Activated T-helper 2 cell treated with anti-CD3 and anti-CD28 coated beads, Interferon-gamma antibody, Interleukin-2, Interleukin-4, amounts not matched to agents 10 μg/mL and 5 μg/mL and 100 μg/mL, durations not matched to agents 14 hours and 24 hours and 36 hours (primary cell): ENCODE data around the gene GRK6. TPM values are rescaled to one million over a fixed set of nuclear protein-coding genes. Genes with fewer than 3 reads are reported as not detected.

Experiments used
- DNase-seq: peaks from one replicate; pipeline ENCODE4 v3.0.0; 2021; ENCODE audit warnings: low spot score
- H3K27ac Mint-ChIP-seq: one replicate; pipeline ENCODE4 v1.8.0; 2021; ENCODE audit warnings: mixed read lengths
- H3K27me3 Mint-ChIP-seq: one replicate; pipeline ENCODE4 v1.8.0; 2021; ENCODE audit warnings: low read depth, mixed read lengths
- H3K36me3 Mint-ChIP-seq: one replicate; pipeline ENCODE4 v1.8.0; 2021; ENCODE audit warnings: low read depth, mixed read lengths
- H3K4me1 Mint-ChIP-seq: one replicate; pipeline ENCODE4 v1.8.0; 2021; ENCODE audit warnings: low read depth, mixed read lengths
- H3K4me3 Mint-ChIP-seq: one replicate; pipeline ENCODE4 v1.8.0; 2021; ENCODE audit warnings: low read depth, mild to moderate bottlenecking, moderate library complexity, mixed read lengths
- H3K9me3 Mint-ChIP-seq: one replicate; pipeline ENCODE4 v1.8.0; 2021; ENCODE audit warnings: mixed read lengths
- intact Hi-C: fragments of 100-400 bp; cut with micrococcal nuclease; formaldehyde crosslinking; loops from one replicate; pipeline ENCODE4 v1.15.1; 2023
- total RNA-seq: library from RNA; stranded (reverse); gene quantifications from 2 replicates; pipeline ENCODE4 v1.2.3, GENCODE V29; 2022

The GRK6 gene
- total RNA-seq, 1 donor from 2014 or later = 131 TPM

DNA sequence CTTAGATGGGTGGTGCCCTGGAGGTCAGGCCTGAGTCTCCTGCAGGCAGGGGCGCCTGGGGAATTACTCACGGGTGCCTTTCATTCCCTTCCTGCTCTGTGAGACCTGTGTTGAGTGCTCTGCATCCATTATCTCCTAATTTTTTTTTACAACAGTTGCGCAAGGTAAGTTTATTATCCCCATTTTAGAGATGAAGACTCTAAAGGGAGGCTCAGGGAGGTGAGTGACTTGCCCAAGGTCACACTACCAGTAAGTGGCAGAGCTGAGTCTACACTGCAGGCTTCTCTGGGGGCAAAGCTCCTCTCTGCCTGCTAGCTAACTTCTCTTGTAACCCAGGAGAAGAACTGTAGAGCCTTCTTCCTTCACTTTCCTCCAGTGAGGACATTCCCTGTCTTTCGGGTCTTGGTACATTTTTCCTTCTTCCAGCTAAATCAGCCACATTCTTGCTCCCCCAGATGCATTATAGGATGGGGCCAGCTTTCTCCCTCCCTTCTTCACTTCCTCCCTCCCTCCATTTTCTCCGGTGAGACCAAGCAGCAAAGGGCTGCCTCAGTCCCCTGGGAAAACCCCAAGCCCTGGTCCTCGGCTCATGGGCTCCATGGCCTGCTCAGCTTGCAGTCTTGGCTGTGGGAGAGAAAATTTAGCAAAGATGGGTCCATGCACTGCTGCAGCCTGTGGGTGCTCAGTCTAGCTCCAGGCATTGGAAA, 21.9 kb downstream of the GRK6 start:
- H3K4me3 Mint-ChIP-seq = peak overlapping the region; percentile 52
- H3K27me3 Mint-ChIP-seq = peaks cover 5% of the 10 kb centered on the region
- intact Hi-C loops = no loop called here
- DNase-seq = no peak
- peak overlapping the region; percentile 50 for H3K27ac Mint-ChIP-seq
- peaks cover 35% of the 10 kb centered on the region for H3K4me1 Mint-ChIP-seq
- H3K36me3 Mint-ChIP-seq = no peaks in the 10 kb centered on the region
- no peaks in the 10 kb centered on the region for H3K9me3 Mint-ChIP-seq

- DNase-seq = no peak
- Mint-ChIP-seq H3K4me1 (peaks cover 35% of the 10 kb centered on the region), H3K27ac (no peak overlapping the region), H3K36me3 (no peaks in the 10 kb centered on the region), H3K9me3 (no peaks in the 10 kb centered on the region), H3K4me3 (no peak overlapping the region), H3K27me3 (peaks cover 10% of the 10 kb centered on the region)
- intact Hi-C loops = no loop called here
Observed at GRCh38 chr5:177449140-177450061, 22.9 kb downstream of the GRK6 start.

DNA sequence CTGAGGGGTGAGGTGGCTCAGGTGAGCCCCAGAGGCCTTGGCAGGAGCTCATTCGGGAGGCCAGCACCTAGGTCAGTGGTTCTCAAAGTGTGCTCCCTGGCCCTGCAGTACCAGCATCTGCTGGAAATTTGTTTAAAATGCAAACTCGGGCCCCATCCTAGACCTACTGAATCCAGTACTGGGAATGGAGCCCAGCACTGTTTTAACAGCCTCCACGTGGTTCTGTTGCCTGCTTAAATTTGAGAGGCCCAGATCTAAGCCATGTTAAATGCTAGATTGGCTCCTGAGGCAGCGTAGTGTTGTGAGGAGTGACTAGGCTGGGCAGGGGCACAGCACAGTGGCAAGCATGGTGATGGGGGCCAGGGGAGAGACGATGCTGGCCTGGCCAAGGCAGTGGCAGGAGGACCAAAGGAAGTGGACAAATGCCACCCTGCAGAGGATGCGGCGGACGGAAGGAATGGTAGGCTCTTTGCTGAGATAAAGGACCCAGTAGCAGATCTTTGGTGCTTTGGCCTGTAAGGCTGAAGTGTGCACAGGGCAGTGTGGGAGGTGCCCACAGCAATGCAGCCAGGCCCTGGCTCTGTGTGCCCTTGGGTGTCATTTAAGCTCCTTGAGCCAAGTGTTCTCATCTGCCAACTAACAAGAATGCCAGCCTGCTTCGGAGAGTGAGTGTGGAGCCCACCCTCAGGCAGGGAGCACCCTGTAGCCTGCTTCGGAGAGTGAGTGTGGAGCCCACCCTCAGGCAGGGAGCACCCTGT, 24.4 kb downstream of the GRK6 start:
- Mint-ChIP-seq H3K36me3 (no peaks in the 10 kb centered on the region), H3K4me1 (peaks cover 20% of the 10 kb centered on the region), H3K4me3 (no peak overlapping the region), H3K9me3 (no peaks in the 10 kb centered on the region), H3K27ac (no peak overlapping the region), H3K27me3 (peaks cover 10% of the 10 kb centered on the region)
- DNase-seq = no peak
- intact Hi-C loops = no loop called here

DNA sequence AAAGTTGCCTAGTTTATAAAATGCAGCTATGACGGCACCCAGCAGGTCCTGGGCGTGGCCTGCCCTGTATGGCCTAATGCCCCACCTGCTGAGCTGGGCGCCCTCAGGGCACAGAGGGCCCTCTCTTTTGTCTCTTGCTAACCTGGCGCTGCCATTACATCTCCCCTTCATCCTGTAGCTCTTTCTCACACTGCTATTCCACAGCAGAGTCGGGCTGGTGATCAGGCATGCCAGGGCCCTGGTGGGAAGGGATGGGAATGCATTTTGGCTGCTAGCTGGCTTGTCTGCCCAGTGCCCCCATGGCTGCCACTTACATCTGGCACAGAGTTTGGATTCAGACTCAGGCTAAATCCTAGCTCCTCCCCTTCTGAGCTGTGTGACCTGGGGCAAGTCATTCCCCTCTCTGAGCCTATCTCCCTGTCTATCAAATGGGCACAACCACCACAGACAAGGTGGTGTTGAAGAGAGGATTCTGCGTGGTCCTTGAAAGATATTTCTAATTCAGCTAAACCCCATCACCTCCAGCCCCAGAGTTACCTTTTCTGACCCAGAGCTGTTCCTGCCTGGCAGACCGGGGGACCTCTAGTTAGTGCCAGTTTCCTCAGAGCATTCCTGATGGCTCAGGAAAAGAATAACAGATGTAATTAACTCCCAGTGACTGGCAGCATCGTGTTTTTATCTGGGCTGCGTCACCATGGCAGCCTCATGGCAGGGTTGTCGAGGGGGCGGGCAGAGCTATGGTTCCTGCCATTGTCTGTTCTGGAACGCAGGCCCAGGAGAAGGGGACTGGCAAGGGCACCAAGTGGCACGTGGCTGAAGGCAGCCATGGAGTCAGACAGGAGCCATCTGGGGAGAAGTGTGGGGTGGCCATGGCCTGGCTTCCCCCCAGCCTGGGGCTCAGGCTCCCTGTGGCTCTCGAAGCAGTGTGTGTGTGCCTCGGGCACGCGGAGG, 26.5 kb downstream of the GRK6 start:
- intact Hi-C loops = no loop called here
- H3K36me3 Mint-ChIP-seq = peaks cover 2% of the 10 kb centered on the region
- peaks cover 23% of the 10 kb centered on the region for H3K4me1 Mint-ChIP-seq
- peaks cover 10% of the 10 kb centered on the region for H3K27me3 Mint-ChIP-seq
- DNase-seq = no peak
- H3K9me3 Mint-ChIP-seq = no peaks in the 10 kb centered on the region
- H3K4me3 Mint-ChIP-seq = no peak overlapping the region
- no peak overlapping the region for H3K27ac Mint-ChIP-seq

- H3K4me1 Mint-ChIP-seq = peaks cover 17% of the 10 kb centered on the region
- peak overlapping the region; percentile 82 for H3K27ac Mint-ChIP-seq
- no peak for DNase-seq
- peaks cover 2% of the 10 kb centered on the region for H3K36me3 Mint-ChIP-seq
- intact Hi-C loops = loop anchor here (1.0 kb wide), 1 partner anchor 64 kb away; no protein-coding TSS in a partner anchor
- peaks cover 8% of the 10 kb centered on the region for H3K27me3 Mint-ChIP-seq
- H3K9me3 Mint-ChIP-seq = no peaks in the 10 kb centered on the region
- peak overlapping the region; percentile 80 for H3K4me3 Mint-ChIP-seq
Observed at GRCh38 chr5:177453852-177454396, 27.4 kb downstream of the GRK6 start.

DNA sequence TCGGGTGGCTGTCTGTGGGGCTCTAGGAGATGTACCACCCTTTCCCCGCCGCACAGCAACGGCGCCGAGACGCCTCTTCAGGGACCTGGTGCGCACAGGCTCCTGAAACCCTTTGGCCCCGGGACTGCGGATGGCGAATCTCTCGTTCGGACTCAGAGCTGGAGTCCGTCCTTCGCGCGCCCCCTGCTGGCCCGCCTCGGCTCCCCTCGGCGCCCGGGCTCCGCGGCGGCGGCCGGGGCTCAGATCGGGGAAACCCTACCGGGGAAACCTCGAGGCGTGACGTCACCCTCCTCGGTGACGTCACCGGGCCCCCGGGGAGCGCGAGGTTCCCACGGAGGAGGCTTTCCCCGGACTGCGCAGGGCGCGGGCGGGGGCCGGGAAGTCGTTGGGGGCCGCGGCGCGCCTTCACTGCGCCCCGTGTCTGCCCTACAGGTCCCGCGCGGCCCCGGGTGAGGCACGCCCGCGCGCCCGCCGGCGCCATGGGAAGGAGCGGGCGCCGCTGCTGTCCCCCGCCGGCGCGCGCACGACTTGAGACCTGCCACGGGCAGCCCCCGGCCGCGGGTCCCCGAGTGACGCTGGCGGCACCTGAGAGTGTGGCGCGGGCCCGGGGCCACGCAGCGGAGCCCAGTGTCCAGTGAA, 28.0 kb downstream of the GRK6 start:
- intact Hi-C loops = loop anchor here (1.0 kb wide), 3 partner anchors 28 to 142 kb away; partner anchors contain the start of gene GRK6
- peaks cover 8% of the 10 kb centered on the region for H3K27me3 Mint-ChIP-seq
- peaks cover 17% of the 10 kb centered on the region for H3K4me1 Mint-ChIP-seq
- H3K9me3 Mint-ChIP-seq = no peaks in the 10 kb centered on the region
- DNase-seq = peak; percentile 89
- no peak overlapping the region for H3K27ac Mint-ChIP-seq
- H3K4me3 Mint-ChIP-seq = peak overlapping the region; percentile 84
- peaks cover 2% of the 10 kb centered on the region for H3K36me3 Mint-ChIP-seq

GRCh38 chr5:177455036-177455660, 28.7 kb downstream of the GRK6 start:
- peaks cover 17% of the 10 kb centered on the region for H3K4me1 Mint-ChIP-seq
- no peak overlapping the region for H3K27ac Mint-ChIP-seq
- intact Hi-C loops = loop anchor here (1.0 kb wide), 2 partner anchors 29 to 143 kb away; partner anchors contain the start of gene GRK6
- peak overlapping the region; percentile 84 for H3K4me3 Mint-ChIP-seq
- peak; percentile 89 for DNase-seq
- peaks cover 8% of the 10 kb centered on the region for H3K27me3 Mint-ChIP-seq
- H3K9me3 Mint-ChIP-seq = no peaks in the 10 kb centered on the region
- peaks cover 2% of the 10 kb centered on the region for H3K36me3 Mint-ChIP-seq

DNA sequence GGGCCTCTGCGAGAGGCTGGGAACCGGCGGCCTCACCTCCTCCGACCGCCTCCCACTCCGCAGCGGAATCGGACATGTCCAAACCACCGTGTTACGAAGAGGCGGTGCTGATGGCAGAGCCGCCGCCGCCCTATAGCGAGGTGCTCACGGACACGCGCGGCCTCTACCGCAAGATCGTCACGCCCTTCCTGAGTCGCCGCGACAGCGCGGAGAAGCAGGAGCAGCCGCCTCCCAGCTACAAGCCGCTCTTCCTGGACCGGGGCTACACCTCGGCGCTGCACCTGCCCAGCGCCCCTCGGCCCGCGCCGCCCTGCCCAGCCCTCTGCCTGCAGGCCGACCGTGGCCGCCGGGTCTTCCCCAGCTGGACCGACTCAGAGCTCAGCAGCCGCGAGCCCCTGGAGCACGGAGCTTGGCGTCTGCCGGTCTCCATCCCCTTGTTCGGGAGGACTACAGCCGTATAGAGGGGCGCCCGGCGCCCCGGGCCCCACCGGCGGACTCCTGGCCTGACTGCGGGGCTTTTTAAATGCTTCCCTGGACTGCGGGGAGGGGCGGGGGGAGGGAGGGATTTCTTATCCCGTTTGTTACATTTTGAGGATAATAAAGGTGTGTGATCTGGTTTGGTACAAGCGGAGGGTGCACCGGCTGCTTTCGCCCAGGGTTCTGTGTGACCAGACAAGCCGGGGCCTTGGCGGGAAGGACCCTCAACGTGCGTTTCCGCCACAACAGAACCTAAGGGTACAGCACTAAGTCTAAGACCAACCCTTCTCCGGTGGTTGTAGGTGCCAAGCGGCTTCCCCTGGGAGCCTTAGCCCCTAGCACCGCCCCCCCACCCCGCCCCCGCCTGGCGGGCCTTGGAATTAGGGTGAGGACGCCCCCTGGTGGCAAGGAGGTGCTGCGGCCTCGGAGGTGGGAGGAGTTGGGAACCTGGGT, 29.4 kb downstream of the GRK6 start:
- Mint-ChIP-seq H3K4me3 (peak overlapping the region; percentile 84), H3K27ac (peak overlapping the region; percentile 76), H3K36me3 (peaks cover 2% of the 10 kb centered on the region), H3K9me3 (no peaks in the 10 kb centered on the region), H3K27me3 (peaks cover 8% of the 10 kb centered on the region), H3K4me1 (peaks cover 17% of the 10 kb centered on the region)
- intact Hi-C loops = loop anchor here (1.0 kb wide), 5 partner anchors 27 to 144 kb away; partner anchors contain the start of genes GRK6 and PDLIM7
- DNase-seq = peak; percentile 82

- intact Hi-C loops = loop anchor here (1.0 kb wide), 3 partner anchors 27 to 53 kb away; partner anchors contain the start of gene PDLIM7
- Mint-ChIP-seq H3K4me1 (peaks cover 20% of the 10 kb centered on the region), H3K4me3 (no peak overlapping the region), H3K27me3 (peaks cover 8% of the 10 kb centered on the region), H3K9me3 (no peaks in the 10 kb centered on the region), H3K27ac (no peak overlapping the region), H3K36me3 (peaks cover 2% of the 10 kb centered on the region)
- DNase-seq = no peak
Observed at GRCh38 chr5:177456591-177456964, 30.1 kb downstream of the GRK6 start.
